Fibroblast of pulmonary artery (primary cell): ENCODE results near the gene CSTPP1.

Experiments
- DNase-seq: peaks from one replicate; pipeline ENCODE4 v3.0.0-alpha.2; 2010; ENCODE audit warnings: low read depth
- H3K4me3 ChIP-seq: replicated peaks from 2 replicates; pipeline ENCODE4 v1.5.1; 2011; ENCODE audit warnings: low read depth, mild to moderate bottlenecking, control low read depth, low read length, moderate library complexity
- CTCF ChIP-seq: IDR thresholded peaks from 2 replicates; pipeline ENCODE4 v1.5.1; 2011; ENCODE audit warnings: mild to moderate bottlenecking, control low read depth, low read length, inconsistent platforms; ENCODE audit errors: missing control alignments

Gene CSTPP1

GRCh38 chr11:47121056-47121455 is 184.5 kb downstream of the CSTPP1 start:
- TF ChIP-seq CTCF, result no peak
- H3K4me3 ChIP-seq, result no peak overlapping the region
- DNase-seq, result no peak

- no peak for TF ChIP-seq CTCF
- no peak for DNase-seq
- H3K4me3 ChIP-seq, result no peak overlapping the region
Measured at GRCh38 chr11:47121731-47122130, 185.2 kb downstream of the CSTPP1 start.

GRCh38 chr11:47123094-47123493 is 186.5 kb downstream of the CSTPP1 start:
- H3K4me3 ChIP-seq, result no peak overlapping the region
- DNase-seq, result no peak
- TF ChIP-seq CTCF, result no peak

- no peak for TF ChIP-seq CTCF
- H3K4me3 ChIP-seq, result no peak overlapping the region
- DNase-seq, result no peak
Measured at GRCh38 chr11:47124675-47125074, 188.1 kb downstream of the CSTPP1 start.

- no peak overlapping the region for H3K4me3 ChIP-seq
- no peak for DNase-seq
- TF ChIP-seq CTCF, result no peak
Measured at GRCh38 chr11:47125083-47125482, 188.5 kb downstream of the CSTPP1 start.

- DNase-seq, result no peak
- TF ChIP-seq CTCF, result no peak
- no peak overlapping the region for H3K4me3 ChIP-seq
Measured at GRCh38 chr11:47127213-47127612, 190.7 kb downstream of the CSTPP1 start.

- TF ChIP-seq CTCF, result no peak
Measured at GRCh38 chr11:47130543-47130942, 194.0 kb downstream of the CSTPP1 start.

More at GRCh38 chr11:47130543-47130942, 194.0 kb downstream of the CSTPP1 start:
- DNase-seq, result no peak
- H3K4me3 ChIP-seq, result no peak overlapping the region
